Activated CD4-positive, CD25-positive, alpha-beta regulatory T cell treated with anti-CD3 and anti-CD28 coated beads, Interleukin-2, amount 50 U/mL, for 16 hours (primary cell): Measurements from ENCODE around the gene TXLNG.

Source experiments
- DNase-seq: peaks from one replicate; pipeline ENCODE4 v3.0.0-alpha.2; 2020; ENCODE audit warnings: low read depth, low spot score

The TXLNG gene

DNA sequence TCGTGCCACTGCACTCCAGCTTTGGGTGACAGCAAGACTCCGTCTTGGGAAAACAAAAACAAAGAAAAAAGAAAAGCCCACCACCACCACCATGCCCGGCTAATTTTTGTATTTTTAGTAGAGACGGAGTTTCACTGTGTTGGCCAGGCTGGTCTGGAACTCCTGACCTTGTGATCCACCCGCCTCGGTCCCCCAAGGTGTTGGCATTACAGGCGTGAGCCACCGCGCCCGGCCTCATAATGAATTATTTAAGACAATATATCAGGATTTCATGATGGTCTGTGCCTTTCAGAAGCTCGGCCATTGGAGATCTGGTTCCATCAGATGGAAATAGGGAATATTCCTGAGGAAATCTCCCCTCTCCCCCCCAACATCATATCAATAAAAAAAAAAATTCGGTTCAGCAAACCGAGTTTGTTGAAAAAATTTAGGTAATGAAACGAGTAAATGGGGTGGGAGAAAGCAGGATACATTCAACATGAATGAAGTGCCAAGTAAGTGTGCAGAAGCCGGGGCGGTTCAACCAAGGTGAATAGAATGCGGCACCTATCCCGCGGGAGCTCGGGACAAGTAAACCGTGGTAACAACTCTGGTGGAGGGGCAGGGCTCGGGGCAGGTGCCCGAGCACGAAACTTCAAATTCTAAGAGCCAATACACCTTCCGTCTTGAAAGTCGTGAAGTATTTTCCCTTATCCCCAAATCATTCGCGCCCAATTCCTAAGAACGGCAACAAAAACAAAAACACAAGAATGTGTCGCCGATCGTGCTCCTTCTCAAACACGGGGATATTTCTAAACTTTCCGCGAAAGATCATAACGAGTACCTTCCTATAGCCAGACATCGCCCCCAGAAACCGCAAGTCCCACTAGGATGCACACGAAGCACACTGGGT, 773 bp upstream of the TXLNG start:
- no peak for DNase-seq

DNA sequence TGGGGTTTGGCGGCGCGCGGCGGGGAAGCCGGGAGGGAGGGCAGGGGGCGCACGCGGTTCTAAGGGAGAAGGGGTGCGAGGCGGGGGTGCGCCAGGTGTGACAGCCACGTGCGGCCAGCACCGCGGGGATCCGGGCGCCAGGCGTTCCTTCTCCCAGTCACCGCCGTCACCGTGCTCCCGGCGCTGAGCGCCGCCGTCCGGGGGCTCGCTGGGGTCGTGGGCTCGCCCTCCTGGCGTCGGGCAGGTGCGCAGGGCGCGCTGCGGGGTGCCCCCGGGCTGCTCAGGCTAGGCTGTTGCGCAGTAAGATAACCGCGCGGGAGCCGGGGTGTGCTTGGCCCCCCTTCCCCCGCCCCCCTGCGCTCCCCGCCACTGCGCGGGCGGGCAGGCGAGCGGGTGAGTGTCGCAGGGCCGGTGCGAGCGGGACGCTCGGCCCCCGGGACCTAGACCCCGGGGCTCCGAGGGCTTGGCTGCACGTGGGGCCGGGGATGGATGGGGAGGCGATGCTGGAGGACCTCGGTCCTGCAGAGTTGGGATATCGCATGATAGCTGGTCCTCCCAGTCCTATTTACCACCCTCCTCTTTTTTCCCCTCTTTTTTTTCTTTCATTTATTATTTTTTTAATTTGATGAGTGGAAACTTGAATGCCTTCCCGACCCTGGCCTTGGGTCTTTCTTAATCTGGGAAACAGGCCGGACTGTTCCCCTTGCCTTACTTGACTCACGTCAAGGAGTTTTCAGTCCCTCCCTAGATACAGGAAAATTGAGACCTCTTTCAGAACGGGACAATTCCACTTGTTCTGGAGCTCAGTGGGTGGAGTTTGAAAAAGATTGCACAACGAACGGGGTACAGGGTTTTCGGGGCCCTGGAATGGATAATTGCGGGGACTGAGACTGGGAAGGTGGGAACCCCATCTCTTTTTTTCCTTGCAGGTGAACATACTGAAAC, 797 bp downstream of the TXLNG start:
- no peak for DNase-seq

DNA sequence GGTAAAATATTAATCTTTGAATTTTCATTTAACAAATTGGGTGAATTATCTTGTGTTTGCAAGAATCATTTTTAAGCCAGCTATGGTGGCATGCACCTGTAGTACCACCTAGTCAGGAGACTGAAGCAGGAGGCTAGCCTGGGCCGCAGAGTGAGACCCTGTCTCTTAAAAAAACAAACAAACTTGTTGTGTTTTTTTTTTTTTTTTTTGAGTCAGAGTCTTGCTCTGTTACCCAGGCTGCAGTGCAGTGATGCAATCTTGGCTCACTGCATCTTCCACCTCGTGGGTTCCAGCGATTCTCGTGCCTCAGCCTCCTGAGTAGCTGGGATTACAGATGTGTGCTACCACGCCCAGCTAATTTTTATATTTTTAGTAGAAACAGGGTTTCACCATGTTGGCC, 2.2 kb downstream of the TXLNG start:
- no peak for DNase-seq

DNA sequence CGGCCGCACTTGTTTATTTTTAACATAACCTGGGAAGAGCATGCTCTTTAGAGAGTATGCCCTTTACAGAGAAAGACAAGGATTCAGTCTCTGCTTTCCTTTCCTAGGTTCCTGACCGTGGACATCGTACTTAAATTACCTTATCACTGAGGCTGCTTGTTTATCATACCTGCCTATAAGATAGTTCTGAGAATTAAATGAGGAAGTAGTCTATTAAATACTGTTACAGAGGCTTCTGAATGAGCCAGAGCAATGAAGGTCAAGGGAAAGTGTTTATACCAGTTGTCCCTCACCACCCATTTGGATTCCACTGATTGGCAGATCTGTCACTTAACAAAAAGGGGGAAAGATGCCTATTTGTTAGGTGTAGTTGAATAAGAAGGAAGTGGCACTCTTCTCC, 10.0 kb downstream of the TXLNG start:
- no peak for DNase-seq

DNA sequence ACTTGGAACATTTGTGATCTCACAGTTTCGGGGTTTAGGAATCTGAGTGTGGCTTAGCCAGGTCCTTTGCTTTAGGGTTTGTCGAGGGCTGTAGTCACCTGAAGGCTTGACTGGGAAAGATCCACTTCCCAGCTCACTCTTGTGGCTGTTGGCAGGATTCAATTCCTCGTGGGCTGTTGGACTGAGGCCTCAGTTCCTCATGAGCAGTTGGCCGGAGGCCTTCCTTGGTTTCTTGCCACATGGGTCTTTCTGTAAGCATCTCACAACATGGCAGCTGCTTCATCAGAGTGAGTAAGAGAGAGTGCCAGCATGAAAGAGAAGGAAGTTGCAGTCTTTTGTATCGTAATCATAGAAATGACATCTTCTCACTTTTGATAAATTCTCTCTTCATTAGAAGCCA, 11.1 kb downstream of the TXLNG start:
- DNase-seq = no peak

DNA sequence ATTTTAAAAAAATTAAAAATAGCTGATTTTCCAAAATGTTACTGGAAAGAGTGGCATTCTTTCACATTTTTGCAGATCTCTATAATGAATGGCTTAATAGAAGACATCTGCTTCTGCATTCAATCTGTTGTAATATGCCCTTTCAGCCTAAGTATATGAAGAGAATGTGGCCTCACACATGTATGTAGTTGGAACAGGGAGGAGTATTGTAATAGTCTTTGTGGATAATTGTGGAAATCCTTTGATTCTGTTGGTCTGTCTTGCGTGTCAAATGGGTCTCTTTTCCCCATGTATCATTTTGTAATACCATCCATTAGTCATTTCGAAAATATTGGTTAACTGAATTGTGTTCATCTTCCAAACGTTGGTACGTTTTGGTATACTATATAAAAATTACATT, 11.6 kb downstream of the TXLNG start:
- DNase-seq = no peak

DNA sequence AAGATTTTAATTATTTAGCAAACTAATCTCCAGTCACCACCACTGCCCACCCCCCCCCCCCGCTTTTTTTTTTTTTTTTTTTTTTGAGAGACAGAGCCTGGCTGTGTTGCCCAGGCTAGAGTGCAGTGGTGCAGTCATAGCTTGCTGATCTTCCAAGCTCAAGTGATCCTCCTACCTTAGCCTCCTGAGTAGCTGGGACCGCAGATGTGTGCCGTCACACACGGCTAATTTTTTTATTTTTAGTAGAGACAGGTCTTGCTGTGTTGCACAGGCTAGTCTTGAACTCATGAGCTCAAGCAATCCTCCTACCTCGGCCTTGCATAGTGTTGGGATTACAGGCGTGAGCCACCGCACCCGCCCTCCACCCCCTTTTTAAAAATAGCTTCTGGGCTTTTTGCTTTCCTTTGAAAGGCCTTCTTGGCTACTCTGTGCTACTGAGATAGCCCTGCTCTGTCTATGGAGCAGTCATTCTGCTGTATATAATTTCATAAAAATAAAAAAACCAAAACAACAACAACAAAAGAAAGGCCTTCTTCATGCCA, 18.7 kb downstream of the TXLNG start:
- no peak for DNase-seq

DNA sequence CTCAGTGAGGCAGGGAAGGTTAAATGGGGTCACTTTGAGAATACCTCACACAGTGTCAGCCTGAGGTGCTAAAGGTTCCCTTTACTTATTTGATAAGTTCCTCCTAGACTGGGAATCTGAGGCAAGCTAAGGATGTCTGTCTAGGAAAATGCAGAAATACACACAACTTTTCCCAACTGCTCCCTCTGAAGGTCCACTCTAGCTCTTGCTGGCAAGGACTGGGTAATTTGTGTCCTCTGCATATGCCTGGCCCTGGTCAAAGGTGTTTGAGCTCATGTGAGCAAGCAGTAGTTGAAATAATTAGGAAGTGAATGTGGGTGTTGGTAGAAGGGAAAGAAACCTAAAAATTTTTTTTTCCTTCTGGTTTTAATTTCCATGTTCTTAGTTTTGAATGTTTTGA, 21.3 kb downstream of the TXLNG start:
- no peak for DNase-seq

DNA sequence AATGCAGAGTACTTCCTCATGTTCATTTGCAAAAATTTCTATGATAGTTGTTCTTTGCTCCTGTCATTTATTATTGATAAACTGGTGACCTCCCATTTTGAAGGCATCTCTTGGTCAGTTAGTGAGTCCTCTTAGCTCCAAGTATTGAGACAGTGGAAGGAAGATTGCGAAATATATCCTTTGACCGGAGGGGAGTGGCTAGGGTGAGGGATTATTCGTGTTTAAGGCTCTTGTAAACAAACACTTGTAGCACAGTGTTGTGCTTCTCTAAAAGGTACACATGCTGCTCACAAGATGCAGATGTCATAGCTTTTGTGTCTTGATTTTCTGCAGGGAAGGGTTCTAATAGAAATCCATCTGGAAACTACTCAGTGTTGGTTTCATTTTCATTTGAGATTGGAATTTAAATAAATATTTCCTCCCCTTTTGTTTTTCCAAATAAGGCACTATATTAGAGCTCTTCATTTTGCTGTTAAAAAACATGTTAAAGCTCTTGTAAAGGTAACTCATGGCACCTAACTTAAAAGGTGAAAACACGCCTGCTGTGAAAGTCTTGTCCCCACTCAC, 21.8 kb downstream of the TXLNG start:
- no peak for DNase-seq

DNA sequence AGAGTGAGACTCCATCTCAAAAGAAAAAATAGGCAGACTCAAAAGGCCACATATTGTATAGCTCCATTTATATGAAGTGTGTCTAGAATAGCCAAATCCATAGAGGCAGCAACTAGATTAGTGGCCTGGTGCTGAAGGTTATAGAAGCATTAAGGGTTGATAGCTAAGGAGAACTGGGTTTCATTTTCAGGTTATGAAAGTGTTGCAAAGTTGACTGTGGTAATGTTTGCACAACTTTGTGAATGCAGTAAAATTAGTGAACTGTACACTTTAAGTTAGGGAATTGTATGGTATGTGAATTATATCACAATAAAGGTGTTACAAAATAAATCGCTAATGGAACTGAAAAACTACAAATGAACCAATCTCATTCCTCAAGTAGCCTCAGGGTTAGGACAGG, 28.3 kb downstream of the TXLNG start:
- no peak for DNase-seq

DNA sequence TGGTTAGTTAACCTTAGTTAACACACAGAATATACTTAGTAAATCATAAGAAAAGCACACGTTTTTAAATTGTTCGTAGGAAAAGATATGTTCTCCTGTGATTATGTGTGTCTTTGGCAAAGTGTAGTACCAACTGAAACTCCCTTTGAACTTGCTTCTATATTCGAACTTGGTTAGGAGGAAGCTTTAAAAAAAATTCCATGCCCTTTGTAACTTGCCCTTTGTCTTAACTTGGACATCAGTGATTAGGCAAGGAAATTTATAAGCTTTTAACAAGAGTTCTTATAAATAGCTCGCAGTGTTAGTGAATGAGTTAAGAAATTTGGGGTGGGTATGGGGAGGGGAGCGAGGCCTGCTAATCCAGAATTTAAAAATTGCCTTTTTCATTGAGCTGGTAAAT, 33.4 kb downstream of the TXLNG start:
- DNase-seq = no peak

DNA sequence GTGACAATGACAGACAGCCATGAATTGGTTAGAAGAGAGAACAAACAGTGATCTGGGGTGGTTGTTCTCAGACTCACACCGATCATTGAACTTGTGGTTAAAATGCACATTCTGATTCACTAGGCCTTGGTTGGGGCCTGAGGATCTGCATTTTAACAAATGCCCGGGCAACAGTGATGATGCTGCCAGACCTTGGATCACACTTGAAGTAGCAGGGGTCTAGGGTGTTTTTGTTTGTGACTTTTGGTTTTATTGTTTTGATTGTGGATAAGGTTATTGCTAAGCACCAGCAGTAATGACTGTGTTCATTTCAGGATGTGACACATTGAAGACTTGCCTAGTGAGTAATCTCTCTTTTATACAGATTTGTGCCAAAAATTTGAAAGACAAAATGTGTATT, 36.5 kb downstream of the TXLNG start:
- DNase-seq = no peak

DNA sequence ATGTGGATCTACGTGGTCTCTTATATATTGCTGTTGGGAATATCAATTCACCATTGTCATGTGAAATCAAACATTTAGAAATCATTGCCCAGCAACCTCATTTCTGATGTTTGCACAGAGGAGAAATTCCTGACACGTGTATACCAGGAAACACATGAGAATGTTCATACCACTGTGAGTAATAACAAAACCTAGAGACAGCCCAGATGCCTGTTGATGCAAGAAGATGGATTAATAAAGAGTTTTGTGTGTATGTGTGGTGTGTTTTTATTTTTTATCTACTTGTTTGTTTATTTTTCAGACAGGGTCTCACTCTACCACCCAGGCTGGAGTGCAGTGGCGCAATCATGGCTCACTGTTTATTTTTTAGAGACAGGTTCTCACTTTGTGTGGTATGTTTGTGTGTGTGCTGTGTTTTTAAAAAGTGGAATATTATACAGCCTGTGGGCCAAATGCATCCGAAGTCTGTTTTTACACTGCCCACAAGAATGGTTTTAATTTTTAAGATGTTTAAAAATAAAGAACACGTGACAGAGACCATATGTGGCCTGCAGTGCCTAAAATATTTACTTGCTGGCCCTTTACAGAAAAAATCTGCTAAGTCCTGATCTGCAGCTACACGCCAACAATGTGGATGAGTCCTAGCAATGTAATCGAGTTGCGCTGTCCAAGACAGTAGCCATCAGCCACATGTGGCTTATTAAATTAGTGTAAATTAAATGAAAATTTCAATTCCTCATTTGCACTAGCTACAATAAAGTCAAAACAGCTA, 39.2 kb downstream of the TXLNG start:
- no peak for DNase-seq

DNA sequence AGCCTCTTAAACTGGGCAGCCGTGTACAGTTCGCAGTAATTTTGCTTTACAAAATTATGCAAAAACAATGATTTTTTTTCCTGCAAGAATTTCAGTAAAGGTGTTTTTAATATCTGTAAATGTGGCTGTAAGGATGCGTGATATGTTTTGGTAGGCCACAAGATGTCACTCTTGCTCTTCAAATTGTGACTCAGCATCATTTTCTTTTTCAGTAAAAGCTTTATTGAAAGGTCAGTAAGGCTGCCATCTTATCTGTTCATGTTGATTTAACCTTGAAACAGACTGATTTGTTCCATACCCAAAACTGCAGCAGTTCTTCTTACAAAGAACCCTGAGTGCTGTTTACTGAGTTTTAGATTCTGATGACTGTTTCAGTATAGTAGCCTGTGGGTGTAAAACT, 39.9 kb downstream of the TXLNG start:
- DNase-seq = no peak

DNA sequence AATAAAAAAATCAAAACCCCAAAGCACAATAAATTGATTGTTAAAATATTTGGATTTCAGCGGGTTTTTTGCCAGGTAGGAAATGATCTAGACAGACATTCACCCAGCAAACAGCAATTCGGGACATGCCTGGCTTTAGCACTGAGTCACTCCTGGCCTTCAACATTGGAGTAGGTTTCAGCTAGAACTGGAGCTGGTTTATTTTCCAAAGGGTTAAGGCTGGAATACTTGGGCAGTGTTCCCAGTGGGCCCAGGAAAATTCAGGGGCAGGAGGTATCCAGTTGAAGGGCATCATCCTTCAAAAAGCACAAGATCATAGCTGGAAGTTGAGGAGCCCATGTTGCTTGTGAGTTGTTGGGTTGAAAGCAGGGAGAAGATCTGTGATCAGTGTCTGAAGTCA, 41.0 kb downstream of the TXLNG start:
- DNase-seq = no peak

DNA sequence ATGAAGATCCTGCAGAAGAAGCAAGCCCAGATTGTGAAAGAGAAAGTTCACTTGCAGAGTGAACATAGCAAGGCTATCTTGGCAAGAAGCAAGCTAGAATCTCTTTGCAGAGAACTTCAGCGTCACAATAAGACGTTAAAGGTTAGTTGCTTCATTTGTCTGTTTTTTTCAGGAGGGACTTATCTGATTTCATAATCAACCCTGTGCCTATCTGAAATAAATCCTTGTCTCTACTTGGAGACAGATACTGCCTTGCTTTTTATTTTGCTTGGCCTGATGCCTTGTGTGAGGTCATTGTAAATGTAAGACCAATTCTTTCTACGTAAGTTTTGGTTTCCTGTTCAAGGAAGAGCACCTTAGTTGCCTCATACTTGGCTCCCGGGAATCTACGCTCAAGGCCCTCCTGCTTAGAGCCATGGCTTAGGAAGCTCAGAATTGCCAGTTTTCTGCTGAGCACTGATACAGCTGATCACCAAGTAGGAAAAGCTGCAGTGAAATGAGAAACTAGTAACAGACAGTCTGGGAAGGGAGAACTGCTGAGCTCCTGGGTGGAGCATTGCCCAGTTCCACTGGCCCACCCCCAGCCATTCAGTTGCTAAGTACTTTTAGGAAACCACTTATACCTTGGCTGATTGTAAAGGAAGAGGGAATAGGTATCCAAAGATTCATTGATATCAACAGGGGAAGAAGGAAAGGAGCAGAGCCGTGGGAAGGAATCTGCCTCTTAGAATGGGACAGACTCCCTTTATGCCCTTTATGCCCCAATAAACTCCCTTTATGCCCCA, 42.0 kb downstream of the TXLNG start:
- DNase-seq = no peak

DNA sequence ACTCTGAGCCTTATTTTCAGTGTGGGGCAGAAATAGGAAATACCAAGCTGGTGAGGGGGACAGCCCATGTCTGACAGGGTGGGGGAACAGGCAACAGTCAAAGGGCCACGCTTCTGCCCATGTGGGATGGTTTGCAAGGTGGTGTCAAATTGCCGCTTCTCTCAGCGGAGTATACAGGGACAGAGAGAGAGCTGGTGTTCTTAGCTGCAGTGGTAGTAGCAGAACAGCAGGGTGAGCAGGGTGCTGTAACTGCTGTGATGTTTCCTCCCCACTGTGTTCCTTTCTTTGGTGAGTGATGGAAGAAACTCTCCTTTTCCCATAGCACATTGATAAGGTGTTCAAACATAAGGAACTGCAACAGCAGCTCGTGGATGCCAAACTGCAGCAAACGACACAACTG, 46.0 kb downstream of the TXLNG start:
- DNase-seq = no peak

DNA sequence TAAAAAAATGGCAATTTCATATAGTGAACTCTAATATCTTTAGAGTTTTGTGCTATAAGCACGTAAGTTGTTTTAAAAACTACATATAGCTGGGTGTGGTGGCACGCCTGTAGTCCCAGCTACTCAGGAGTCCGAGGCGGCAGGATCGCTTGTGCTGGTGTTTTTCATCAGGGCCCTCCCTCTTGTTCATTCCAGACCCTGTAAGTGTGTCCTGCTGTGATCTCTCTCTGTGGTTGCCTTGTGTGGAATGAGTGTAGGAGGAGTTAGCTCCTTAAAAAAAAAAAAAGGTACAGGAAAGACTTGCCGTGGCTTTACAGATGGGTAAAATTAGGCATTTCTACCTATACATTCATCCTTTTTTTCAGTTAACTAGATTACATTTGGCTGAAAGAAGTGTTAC, 48.5 kb downstream of the TXLNG start:
- DNase-seq = no peak

DNA sequence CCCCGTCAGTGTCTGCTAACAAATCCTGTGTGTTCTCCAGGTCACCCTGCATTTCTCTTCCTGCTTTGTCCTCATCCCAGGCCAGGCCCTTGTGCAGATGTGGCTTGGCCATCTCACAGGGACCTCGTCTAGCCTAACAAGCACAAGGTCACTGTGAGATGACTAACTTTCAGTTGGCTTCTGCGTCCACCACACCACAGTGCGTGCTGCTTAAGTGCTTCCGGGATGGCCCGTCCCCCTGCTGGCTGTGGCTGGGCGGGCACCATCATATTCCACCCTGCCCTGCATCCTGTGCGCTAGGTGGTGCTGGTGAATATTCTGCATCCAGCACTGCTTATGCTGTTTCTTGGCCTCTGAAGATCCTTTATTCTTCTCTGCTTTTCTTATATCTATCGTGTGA, 50.1 kb downstream of the TXLNG start:
- no peak for DNase-seq

DNA sequence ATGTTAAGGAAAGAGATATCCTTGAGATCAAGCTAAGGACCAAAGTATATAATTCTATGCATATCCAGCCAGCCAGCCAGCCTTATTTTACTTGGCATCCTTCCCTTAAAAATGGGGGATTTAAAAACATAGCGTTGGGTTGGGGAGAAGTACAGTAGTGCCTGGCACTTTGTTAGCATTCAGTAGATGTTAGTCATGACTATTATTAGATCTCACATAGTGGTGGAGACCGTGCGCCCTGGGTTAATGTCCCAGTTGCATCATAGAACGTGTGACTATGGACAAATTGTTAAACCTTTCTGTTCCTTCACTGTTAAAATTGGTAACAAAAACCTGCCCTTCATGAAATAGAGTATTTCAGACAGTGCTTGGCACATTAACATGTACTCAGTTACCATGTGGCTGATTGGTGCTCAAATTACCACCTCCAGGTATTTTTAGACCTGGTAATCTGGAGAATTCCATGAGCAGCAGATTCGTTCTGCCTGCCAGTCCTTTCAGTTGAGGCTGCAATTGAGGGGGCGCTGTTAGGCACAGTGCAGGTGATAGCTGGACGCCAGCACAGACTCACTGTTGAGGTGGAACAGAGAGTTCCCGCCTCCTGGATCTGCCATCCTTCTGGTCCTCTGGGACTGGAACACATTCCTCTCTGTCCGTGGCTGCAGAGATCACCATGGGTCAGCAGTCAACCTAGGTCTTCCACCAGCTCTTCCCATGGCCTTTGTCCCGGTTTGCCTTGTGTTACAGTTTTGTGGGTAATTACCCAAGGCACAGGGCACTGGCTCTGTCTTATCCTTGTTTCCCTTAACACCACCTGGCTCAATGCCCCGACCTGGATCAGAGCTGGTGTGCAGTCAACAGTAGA, 52.2 kb downstream of the TXLNG start:
- DNase-seq = no peak
